A673 (cell line): Measurements from ENCODE around the gene DSCAML1.

Source experiments
- EZH2 ChIP-seq: fragments of 200-600 bp; sonication (generic); IDR thresholded peaks from 2 replicates; pipeline ENCODE4 v1.6.1; 2017; ENCODE audit warnings: borderline replicate concordance, low read depth, mild to moderate bottlenecking, mixed read lengths, antibody characterized with exemption, low read length; ENCODE audit not compliant: poor library complexity, severe bottlenecking
- TF ChIP-seq, protein P1 (sequence below): fragments of 300-800, 200-600 bp; sonication (generic); conservative IDR thresholded peaks from 2 replicates; pipeline ENCODE4 v1.5.1; 2017; ENCODE audit warnings: low read depth, mild to moderate bottlenecking, antibody characterized with exemption, low read length, moderate library complexity, mixed read lengths

DNA sequence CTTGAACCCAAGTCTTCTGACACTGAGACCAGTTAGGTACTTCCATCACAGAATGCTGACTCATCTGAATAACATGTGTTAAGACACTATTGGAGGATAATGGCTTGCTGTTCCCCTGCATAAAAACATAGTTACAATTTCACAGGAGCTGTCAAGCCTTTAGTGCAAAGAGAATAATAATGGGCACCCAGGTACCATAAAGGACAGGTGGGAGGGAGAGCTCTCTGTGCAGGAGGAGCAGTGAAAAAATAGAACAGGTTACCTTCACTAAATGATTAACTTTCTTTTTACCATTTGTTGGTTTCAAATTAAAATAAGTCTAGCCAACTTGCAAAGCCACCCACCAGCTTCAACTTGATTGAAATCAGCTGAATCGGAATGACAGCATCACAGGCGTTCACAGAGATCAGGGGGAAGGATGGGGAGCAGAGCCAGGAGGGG lies 173.2 kb downstream of the DSCAML1 start:
- TF ChIP-seq, protein P1, sequence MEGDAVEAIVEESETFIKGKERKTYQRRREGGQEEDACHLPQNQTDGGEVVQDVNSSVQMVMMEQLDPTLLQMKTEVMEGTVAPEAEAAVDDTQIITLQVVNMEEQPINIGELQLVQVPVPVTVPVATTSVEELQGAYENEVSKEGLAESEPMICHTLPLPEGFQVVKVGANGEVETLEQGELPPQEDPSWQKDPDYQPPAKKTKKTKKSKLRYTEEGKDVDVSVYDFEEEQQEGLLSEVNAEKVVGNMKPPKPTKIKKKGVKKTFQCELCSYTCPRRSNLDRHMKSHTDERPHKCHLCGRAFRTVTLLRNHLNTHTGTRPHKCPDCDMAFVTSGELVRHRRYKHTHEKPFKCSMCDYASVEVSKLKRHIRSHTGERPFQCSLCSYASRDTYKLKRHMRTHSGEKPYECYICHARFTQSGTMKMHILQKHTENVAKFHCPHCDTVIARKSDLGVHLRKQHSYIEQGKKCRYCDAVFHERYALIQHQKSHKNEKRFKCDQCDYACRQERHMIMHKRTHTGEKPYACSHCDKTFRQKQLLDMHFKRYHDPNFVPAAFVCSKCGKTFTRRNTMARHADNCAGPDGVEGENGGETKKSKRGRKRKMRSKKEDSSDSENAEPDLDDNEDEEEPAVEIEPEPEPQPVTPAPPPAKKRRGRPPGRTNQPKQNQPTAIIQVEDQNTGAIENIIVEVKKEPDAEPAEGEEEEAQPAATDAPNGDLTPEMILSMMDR, result no peak
- TF ChIP-seq EZH2, result no peak
